Esophagus squamous epithelium (tissue), 4 donors: ENCODE measurements around the gene COL4A1.

Source experiments
- POLR2A ChIP-seq, 4 donors: fragments of 450-650 bp; IDR thresholded peaks; one replicate each; pipeline ENCODE4 v1.6.1; 2017; ENCODE audit warnings: antibody characterized with exemption in 4 of 4, mild to moderate bottlenecking in 4 of 4, moderate library complexity in 3 of 4
- TF ChIP-seq, protein P1 (sequence below), 6 experiments: fragments of 450-650 bp in 4 of 6; fragments of 200-600 bp in 2 of 6; sonication (generic) in 2 of 6; IDR thresholded peaks; one replicate each; pipeline ENCODE4 v1.5.1; 2016 to 2019; ENCODE audit warnings: antibody characterized with exemption in 6 of 6, mild to moderate bottlenecking in 4 of 6, moderate library complexity in 4 of 6

GRCh38 chr13:110268061-110268460, 38.9 kb downstream of the COL4A1 start:
- TF ChIP-seq, protein P1, sequence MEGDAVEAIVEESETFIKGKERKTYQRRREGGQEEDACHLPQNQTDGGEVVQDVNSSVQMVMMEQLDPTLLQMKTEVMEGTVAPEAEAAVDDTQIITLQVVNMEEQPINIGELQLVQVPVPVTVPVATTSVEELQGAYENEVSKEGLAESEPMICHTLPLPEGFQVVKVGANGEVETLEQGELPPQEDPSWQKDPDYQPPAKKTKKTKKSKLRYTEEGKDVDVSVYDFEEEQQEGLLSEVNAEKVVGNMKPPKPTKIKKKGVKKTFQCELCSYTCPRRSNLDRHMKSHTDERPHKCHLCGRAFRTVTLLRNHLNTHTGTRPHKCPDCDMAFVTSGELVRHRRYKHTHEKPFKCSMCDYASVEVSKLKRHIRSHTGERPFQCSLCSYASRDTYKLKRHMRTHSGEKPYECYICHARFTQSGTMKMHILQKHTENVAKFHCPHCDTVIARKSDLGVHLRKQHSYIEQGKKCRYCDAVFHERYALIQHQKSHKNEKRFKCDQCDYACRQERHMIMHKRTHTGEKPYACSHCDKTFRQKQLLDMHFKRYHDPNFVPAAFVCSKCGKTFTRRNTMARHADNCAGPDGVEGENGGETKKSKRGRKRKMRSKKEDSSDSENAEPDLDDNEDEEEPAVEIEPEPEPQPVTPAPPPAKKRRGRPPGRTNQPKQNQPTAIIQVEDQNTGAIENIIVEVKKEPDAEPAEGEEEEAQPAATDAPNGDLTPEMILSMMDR (IDR thresholded peaks at IDR 0.05) = no peak
- TF ChIP-seq POLR2A (IDR thresholded peaks at IDR 0.05) = no peak
